Heart left ventricle (tissue), 16 donors: Measurements from ENCODE around the gene SYNE2. TPM values are rescaled to one million over a fixed set of nuclear protein-coding genes. Genes with fewer than 3 reads are reported as not detected.
A peak's percentile ranks its signal among the peaks of the same experiment; 100 is the strongest.
"Not testable (repeated sequence)": the region's sequence is repeated elsewhere in the genome, so short reads cannot be mapped to it uniquely, and the experiment has no call there.

Source experiments
- ATAC-seq, 4 donors: fragments of 200-7000 bp; cut with Tn5 transposase; one replicate each; pipeline ENCODE4 v1.9.1; 2020 to 2022; ENCODE audit warnings: moderate library complexity in 4 of 4, mild to moderate bottlenecking in 3 of 4, moderate number of reproducible peaks in 1 of 4
- DNase-seq, 5 donors: peaks; one replicate each; pipeline ENCODE4 v3.0.0-alpha.2; 2020
- H3K27ac ChIP-seq, 12 donors: fragments of 200-600 bp; sonication (generic) in 4 of 12; one replicate each; pipeline versions ENCODE4 v1.5.0 to v1.8.0; 2016 to 2022; ENCODE audit warnings: mild to moderate bottlenecking in 2 of 12
- H3K27me3 ChIP-seq, 9 donors: fragments of 200-600 bp; sonication (generic) in 2 of 9; one replicate each; pipeline versions ENCODE4 v1.5.1 to v1.8.0; 2016 to 2022; ENCODE audit warnings: mild to moderate bottlenecking in 3 of 9
- H3K36me3 ChIP-seq, 9 donors: fragments of 200-600 bp; sonication (generic) in 2 of 9; one replicate each; pipeline versions ENCODE4 v1.5.0 to v1.8.0; 2018 to 2022; ENCODE audit warnings: mild to moderate bottlenecking in 2 of 9
- H3K4me1 ChIP-seq, 12 donors: fragments of 200-600 bp; sonication (generic) in 4 of 12; one replicate each; pipeline versions ENCODE4 v1.5.0 to v1.8.0; 2016 to 2022; ENCODE audit warnings: mild to moderate bottlenecking in 3 of 12
- H3K4me3 ChIP-seq, 12 donors: fragments of 200-600 bp; sonication (generic) in 4 of 12; one replicate each; pipeline versions ENCODE4 v1.5.0 to v1.8.0; 2017 to 2022; ENCODE audit warnings: mild to moderate bottlenecking in 9 of 12, moderate library complexity in 4 of 12
- H3K9me3 ChIP-seq, 12 donors: fragments of 200-600 bp; sonication (generic) in 4 of 12; one replicate each; pipeline versions ENCODE4 v1.5.0 to v1.8.0; 2016 to 2022; ENCODE audit warnings: mild to moderate bottlenecking in 1 of 12
- POLR2A ChIP-seq, 2 donors: fragments of 450-650 bp; IDR thresholded peaks; one replicate each; pipeline ENCODE4 v1.6.1; 2017; ENCODE audit warnings: antibody characterized with exemption in 2 of 2, mild to moderate bottlenecking in 2 of 2, moderate library complexity in 2 of 2
- WGBS, 4 donors: extraction: QIAGEN DNeasy Blood & Tissue Kit in 2 of 4; methylation state at CpG; one replicate each; pipeline versions ENCODE4 v1.1.5 to v1.1.7; 2013 to 2018; 5-methylcytosine and 5-hydroxymethylcytosine counted together
- intact Hi-C, 10 donors: fragments of 100-400 bp; cut with DNase I; formaldehyde crosslinking; loops; one replicate each; pipeline versions ENCODE4 v1.11.1 to v1.14.2; 2022
- polyA plus RNA-seq, 2 donors: library from polyadenylated mRNA; stranded (reverse); fragments of 200-250 nt; gene quantifications; one replicate each; pipeline ENCODE4 v1.2.3, GENCODE V29; 2013
- total RNA-seq, 9 donors: library from RNA; depleted of rRNA in 2 of 9; stranded (reverse); fragments of >200 nt in 2 of 9; fragmentation: NEBNext Ultra II Directional in 3 of 9; extraction: Animal tissue kit (Norgen Biotek cat#: 25700) in 3 of 9; gene quantifications; one replicate each; pipeline versions ENCODE4 v1.1.0 to v1.2.4, GENCODE V29; 2016 to 2023
- TF ChIP-seq, protein P1 (sequence below), 12 donors: fragments of 200-600 bp; sonication (generic) in 4 of 12; IDR thresholded peaks; one replicate each; pipeline versions ENCODE4 v1.5.0 to v1.8.0; 2018 to 2022; ENCODE audit warnings: antibody characterized with exemption in 12 of 12, mild to moderate bottlenecking in 5 of 12
- donor health status: ischemic (EF 13 %, LVEDD 7.1; RV severe dilation, severe dysfunction).
- donor health status: healthy with polysubstance abuse.
- donor health status: DM: no; HTN: yes; CAD: no.
- donor health status: DM: no; HTN: no; CAD: no.
- donor health status: ischemic (EF 25% LVEDD 6.9; RV normal size, moderate dysfunction).
- donor health status: ischemic (EF 25% LVEDD 5.7; RV mildly dilated, moderate dysfunction).
- donor health status: healthy.
- donor health status: DM: yes; HTN: yes; CAD: no.
- donor health status: ischemic (EF 35%, LVEDD 5.7; RV mildly dilated, moderate dysfunction).
- donor health status: nonischemic (EF 11% LVEDD 7.7; RV severe dilation, severe dysfunction).
- donor health status: DM: yes; HTN: yes; CAD: no.
- donor health status: PGD.
- donor health status: ischemic (EF 29% LVEDD 5.4; RV normal size, mild dysfunction).
- donor health status: nonischemic (EF 23%, LVEDD 6.1; RV moderate dilation, normal function).

The SYNE2 gene
- total and polyA plus RNA-seq, 11 donors = 58.2 to 255 (median 111) TPM

DNA sequence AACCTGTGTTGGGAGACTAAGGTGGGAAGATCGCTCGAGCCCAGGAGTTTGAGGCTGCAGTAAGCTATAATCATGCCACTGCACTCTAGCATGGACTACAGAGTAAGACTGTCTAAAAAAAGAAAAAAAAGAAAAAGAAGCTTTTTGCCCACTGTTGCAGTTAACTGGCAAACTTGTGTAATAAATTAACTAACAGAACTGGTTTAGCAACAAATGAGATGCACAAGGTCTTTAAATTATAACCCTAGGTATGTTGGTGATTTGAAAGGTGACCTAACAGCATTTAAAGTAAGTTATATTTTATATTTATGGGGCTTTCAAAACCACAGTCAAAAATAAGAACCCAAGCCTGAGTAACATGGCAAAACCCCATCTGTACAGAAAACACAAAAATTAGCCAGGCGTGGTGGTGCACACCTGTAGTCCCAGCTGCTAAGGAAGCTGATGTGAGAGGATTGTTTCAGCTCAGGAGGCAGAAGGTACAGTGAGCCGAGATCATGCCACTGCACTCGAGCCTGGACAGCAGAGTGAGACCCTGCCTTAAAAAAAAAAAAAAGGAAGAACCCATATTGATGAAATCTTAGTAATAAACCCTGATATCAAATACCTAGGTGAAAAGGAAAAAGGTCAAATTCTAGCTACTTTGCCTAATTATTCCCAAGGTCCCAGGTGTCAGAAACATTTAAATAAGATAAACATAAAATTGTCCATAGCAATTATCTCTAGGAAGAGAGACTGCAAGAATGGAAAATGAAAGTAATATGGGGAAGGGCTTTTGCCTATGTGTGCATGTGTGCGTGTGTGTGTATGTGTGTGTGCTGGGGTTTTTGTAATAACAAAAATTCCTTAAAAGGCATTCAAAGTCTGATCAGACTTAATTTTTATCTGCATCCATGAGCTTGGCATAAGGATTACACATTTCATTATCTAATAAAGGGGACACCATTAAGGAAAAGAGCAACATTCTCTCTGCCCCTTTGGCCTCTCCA is 15.4 kb downstream of the SYNE2 start:
- DNase-seq (no peak), ATAC-seq (peak in 1 of 4 donors; percentile 27)
- peak overlapping the region in 1 of 12 donors; percentile 23 for H3K27ac ChIP-seq
- H3K4me3 ChIP-seq = no peak overlapping the region
- TF ChIP-seq, protein P1, sequence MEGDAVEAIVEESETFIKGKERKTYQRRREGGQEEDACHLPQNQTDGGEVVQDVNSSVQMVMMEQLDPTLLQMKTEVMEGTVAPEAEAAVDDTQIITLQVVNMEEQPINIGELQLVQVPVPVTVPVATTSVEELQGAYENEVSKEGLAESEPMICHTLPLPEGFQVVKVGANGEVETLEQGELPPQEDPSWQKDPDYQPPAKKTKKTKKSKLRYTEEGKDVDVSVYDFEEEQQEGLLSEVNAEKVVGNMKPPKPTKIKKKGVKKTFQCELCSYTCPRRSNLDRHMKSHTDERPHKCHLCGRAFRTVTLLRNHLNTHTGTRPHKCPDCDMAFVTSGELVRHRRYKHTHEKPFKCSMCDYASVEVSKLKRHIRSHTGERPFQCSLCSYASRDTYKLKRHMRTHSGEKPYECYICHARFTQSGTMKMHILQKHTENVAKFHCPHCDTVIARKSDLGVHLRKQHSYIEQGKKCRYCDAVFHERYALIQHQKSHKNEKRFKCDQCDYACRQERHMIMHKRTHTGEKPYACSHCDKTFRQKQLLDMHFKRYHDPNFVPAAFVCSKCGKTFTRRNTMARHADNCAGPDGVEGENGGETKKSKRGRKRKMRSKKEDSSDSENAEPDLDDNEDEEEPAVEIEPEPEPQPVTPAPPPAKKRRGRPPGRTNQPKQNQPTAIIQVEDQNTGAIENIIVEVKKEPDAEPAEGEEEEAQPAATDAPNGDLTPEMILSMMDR (IDR thresholded peaks at IDR 0.05) = no peak
- TF ChIP-seq POLR2A (IDR thresholded peaks at IDR 0.05) = no peak
- H3K27me3 ChIP-seq = no peaks in the 10 kb centered on the region
- peaks cover 0 to 65% (median 14%) of the 10 kb centered on the region in 12 donors for H3K4me1 ChIP-seq
- no peaks in the 10 kb centered on the region for H3K9me3 ChIP-seq
- no peaks in the 10 kb centered on the region for H3K36me3 ChIP-seq
- intact Hi-C loops = no loop called here
- 74 to 87% (median 78%) methylated on average over 6 of the region's 6 CpGs for whole genome bisulfite sequencing, 4 donors

DNA sequence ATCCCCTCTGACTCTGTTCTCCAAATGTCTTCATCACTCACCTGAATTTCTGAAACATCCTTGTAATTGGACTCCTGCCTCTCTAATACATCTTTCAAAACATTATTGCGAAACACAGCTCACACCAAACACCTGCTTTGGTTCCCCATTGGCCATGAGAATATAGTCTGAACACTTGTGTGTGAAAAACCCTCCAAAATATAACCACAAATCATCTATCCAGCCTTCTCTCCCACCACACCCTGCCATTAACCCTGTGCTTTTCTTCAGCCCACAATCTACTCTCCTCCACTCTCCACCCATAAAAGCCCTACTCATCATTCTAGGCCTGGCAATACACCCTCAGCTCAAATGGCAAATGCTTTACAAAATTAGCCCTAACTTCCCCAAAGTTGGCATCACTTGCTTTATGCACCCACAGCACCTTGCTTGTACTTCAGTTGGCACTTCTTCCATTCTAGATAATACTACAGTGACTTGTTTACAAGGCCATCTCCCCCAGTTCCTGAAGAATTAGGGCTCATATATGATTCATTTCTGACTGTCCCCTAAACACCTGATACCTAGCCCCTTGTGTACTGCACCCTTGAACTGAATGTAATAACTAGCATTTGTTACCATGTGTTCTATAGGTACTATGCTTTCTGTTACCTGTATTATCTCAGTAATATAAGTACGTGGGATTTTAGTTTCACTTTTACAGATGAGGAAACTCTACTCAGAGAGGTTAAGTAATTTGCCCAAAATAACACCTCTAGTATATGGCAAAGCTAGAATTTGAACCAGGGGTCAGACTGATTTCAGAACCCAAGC is 17.3 kb downstream of the SYNE2 start:
- H3K36me3 ChIP-seq, DNase-seq, H3K27me3 ChIP-seq, H3K4me3 ChIP-seq, ATAC-seq, intact Hi-C loops, H3K9me3 ChIP-seq: not testable (repeated sequence)
- H3K27ac ChIP-seq = peak overlapping the region in 1 of 12 donors; percentile 64
- WGBS, 4 donors = 97 to 100% (median 99%) methylated on average over 1 of the region's 2 CpGs
- H3K4me1 ChIP-seq = peaks cover 0 to 69% (median 24%) of the 10 kb centered on the region in 12 donors

DNA sequence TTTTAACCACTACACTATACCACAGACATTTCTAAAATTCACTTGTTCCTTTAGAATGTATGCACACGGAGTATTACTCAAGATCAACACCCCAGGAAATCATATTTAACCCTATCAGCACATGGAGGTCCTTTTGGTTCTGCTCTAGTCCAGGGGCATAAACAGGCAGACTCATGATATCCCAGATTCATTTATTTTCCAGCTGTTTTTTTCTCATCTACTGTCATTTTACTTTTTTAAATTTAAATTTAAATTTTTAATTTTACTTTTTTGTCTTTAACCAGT is 17.9 kb downstream of the SYNE2 start:
- ATAC-seq, H3K36me3 ChIP-seq, H3K27ac ChIP-seq, H3K27me3 ChIP-seq, H3K4me3 ChIP-seq, H3K9me3 ChIP-seq, intact Hi-C loops, DNase-seq: not testable (repeated sequence)
- H3K4me1 ChIP-seq = peaks cover 0 to 73% (median 29%) of the 10 kb centered on the region in 12 donors
- 0 to 19% (median 7%) methylated on average over 1 of the region's 1 CpG for WGBS, 4 donors

DNA sequence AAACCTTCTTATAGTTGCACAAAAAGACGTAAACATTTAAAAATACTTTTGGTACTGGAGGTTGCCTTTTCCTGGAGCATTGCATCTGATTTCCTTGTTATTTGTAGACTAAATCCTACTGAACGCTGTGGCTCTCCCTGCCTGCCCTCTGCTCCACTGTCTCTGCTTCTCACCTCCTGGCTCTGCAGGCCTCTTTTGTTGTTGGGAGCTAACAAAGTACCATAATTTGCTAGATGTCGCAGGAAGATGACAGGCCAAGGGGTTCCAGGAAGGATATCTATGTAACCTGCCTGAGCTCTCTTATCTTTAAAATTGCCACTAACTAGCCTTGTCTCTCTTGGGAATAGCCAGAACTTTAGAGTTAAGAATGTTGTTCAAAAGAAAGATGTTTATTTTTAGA is 21.4 kb downstream of the SYNE2 start:
- DNase-seq (peak in 2 of 5 donors; percentile 13 to 40), ATAC-seq (peak in 3 of 4 donors; percentile 34 to 48 (median 35))
- Histone ChIP-seq H3K9me3 (no peaks in the 10 kb centered on the region), H3K27me3 (no peaks in the 10 kb centered on the region), H3K4me3 (no peak overlapping the region), H3K27ac (peak overlapping the region in 11 of 12 donors; percentile 33 to 82 (median 72)), H3K36me3 (no peaks in the 10 kb centered on the region), H3K4me1 (peaks cover 0 to 68% (median 45%) of the 10 kb centered on the region in 12 donors)
- intact Hi-C loops = loop anchor here in 1 of 10 donors (2.0 kb wide), 1 partner anchor 21 kb away; the partner anchor contains the start of gene SYNE2
- 25 to 38% (median 28%) methylated on average over 3 of the region's 3 CpGs for WGBS, 4 donors
- TF ChIP-seq POLR2A (IDR thresholded peaks at IDR 0.05) = no peak
- TF ChIP-seq, protein P1 (IDR thresholded peaks at IDR 0.05) = no peak
